Measurements from ENCODE around the gene RAX. TPM values are rescaled to one million over a fixed set of nuclear protein-coding genes. Genes with fewer than 3 reads are reported as not detected.

RAX gene
- total and polyA plus RNA-seq, 11 donors: not detected

DNA sequence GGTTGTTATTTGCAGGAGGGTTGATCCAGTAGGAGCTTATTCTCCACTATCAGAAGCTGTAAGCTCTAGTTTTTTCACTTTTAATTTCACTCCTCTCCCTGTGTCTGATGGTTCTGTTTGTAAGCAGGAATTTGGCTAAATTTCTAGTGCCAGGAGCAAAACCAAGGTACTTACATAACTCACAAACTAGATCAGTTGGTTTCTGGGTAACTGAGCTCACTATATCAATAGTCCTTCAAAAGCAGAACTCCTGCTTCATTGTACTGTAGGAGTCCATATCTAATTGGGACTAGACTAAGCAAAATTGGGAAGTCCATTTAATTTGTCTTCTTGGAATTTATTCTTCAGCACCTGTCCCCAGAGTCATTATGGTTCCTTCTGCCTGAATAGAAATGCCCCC, 20.1 kb upstream of the RAX start:
- Histone ChIP-seq H3K27me3 (peaks cover 0 to 49% (median 4%) of the 10 kb centered on the region in 9 donors), H3K27ac (no peak overlapping the region), H3K4me3 (no peak overlapping the region), H3K9me3 (no peaks in the 10 kb centered on the region), H3K4me1 (no peaks in the 10 kb centered on the region), H3K36me3 (no peaks in the 10 kb centered on the region)
- no peak for ATAC-seq
- intact Hi-C loops (cut with DNase I): no loop called here
- DNase-seq: no peak
- TF ChIP-seq, protein P1, sequence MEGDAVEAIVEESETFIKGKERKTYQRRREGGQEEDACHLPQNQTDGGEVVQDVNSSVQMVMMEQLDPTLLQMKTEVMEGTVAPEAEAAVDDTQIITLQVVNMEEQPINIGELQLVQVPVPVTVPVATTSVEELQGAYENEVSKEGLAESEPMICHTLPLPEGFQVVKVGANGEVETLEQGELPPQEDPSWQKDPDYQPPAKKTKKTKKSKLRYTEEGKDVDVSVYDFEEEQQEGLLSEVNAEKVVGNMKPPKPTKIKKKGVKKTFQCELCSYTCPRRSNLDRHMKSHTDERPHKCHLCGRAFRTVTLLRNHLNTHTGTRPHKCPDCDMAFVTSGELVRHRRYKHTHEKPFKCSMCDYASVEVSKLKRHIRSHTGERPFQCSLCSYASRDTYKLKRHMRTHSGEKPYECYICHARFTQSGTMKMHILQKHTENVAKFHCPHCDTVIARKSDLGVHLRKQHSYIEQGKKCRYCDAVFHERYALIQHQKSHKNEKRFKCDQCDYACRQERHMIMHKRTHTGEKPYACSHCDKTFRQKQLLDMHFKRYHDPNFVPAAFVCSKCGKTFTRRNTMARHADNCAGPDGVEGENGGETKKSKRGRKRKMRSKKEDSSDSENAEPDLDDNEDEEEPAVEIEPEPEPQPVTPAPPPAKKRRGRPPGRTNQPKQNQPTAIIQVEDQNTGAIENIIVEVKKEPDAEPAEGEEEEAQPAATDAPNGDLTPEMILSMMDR (IDR thresholded peaks at IDR 0.05): no peak
- no peak for TF ChIP-seq POLR2A (IDR thresholded peaks at IDR 0.05)

DNA sequence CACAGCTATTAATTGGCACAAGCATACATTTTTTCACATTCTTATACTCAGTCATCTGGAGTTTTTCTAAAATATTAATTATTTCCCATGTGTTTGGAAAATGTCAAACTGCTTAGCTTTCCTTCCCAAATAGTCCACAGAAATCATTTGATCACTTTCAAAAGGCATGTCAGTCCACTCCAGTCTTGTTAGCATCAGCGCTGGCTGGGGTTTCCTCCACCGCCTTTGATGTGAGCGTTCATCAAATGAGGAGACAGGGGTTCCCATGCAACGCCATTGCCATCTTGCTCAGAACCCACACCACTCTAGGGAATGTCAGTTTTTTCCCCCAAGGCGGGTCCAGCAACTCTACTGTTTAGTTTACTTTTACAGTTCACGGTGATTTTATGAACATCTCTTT, 13.1 kb upstream of the RAX start:
- H3K4me3 ChIP-seq: no peak overlapping the region
- no peak overlapping the region for H3K27ac ChIP-seq
- no peak for TF ChIP-seq POLR2A (IDR thresholded peaks at IDR 0.05)
- TF ChIP-seq, protein P1 (IDR thresholded peaks at IDR 0.05): no peak
- H3K4me1 ChIP-seq: no peaks in the 10 kb centered on the region
- ATAC-seq (no peak), DNase-seq (no peak)
- intact Hi-C loops (cut with DNase I): no loop called here
- H3K9me3 ChIP-seq: no peaks in the 10 kb centered on the region
- H3K27me3 ChIP-seq: peaks cover 0 to 69% (median 14%) of the 10 kb centered on the region in 9 donors
- WGBS, 4 donors: 74 to 82% (median 79%) methylated on average over 6 of the region's 6 CpGs
- no peaks in the 10 kb centered on the region for H3K36me3 ChIP-seq

DNA sequence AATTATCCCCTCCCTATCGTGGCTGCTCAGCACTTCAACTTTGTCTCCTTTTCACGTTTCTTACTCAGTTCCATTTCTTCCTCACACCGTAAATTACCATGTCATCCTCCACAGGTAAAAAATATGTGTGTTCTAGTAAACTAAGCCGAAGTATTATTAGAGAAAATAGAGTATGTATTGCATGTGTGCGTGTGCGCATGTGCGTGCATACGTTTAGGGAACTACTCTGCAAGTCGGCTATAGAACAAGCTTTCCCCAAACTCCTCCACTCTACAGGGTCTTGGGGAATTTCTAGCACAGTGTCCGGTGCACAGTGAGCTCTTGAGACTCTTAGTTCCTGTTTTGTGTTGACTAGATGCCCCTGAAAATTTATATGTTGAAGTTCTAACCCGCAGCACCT, 9.1 kb upstream of the RAX start:
- Histone ChIP-seq H3K27me3 (peaks cover 0 to 86% (median 29%) of the 10 kb centered on the region in 9 donors), H3K36me3 (no peaks in the 10 kb centered on the region), H3K4me3 (no peak overlapping the region), H3K9me3 (no peaks in the 10 kb centered on the region), H3K27ac (no peak overlapping the region), H3K4me1 (no peaks in the 10 kb centered on the region)
- ATAC-seq: no peak
- TF ChIP-seq POLR2A (IDR thresholded peaks at IDR 0.05): no peak
- TF ChIP-seq, protein P1 (IDR thresholded peaks at IDR 0.05): no peak
- intact Hi-C loops (cut with DNase I): no loop called here
- WGBS, 4 donors: 84 to 85% (median 84%) methylated on average over 11 of the region's 11 CpGs
- DNase-seq: no peak

DNA sequence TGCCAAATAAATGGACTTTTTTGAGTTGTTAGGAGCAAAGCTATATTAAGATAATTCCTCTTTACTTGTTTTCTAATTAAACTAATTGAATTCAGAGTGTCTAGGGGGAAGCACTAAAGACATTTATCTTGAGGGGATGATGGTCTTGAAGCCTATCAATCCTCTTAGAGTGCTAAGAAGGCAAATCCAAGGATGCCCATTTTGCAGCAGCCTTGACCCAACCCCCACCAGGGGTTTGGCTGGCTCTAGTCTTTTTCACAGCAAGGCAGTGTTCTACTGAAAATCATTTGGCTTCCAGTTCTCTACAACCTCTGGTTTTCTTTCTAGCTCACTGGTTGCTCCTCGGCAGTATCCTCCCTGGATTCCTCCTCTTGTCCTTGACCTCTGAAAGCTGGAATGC, 6.5 kb upstream of the RAX start:
- ATAC-seq (no peak), DNase-seq (no peak)
- TF ChIP-seq, protein P1 (IDR thresholded peaks at IDR 0.05): no peak
- TF ChIP-seq POLR2A (IDR thresholded peaks at IDR 0.05): no peak
- peaks cover 9 to 88% (median 49%) of the 10 kb centered on the region in 9 donors for H3K27me3 ChIP-seq
- H3K4me3 ChIP-seq: no peak overlapping the region
- no peak overlapping the region for H3K27ac ChIP-seq
- intact Hi-C loops (cut with DNase I): no loop called here
- no peaks in the 10 kb centered on the region for H3K4me1 ChIP-seq
- H3K36me3 ChIP-seq: no peaks in the 10 kb centered on the region
- 48 to 59% (median 54%) methylated on average over 1 of the region's 1 CpG for WGBS, 4 donors
- H3K9me3 ChIP-seq: no peaks in the 10 kb centered on the region
